Activated CD4-positive, alpha-beta T cell treated with anti-CD3 and anti-CD28 coated beads, Interleukin-10, Interleukin-2, amounts not matched to agents 100 ng/mL and 50 ng/mL, durations not matched to agents 16 hours and 8 hours (primary cell): ENCODE results near the gene ASIC5.
A peak's percentile ranks its signal among the peaks of the same experiment; 100 is the strongest.
"Not testable (repeated sequence)": the region's sequence is repeated elsewhere in the genome, so short reads cannot be mapped to it uniquely, and the experiment has no call there.

ENCODE experiments used
- DNase-seq: peaks from one replicate; pipeline ENCODE4 v3.0.0-alpha.2; 2020

Gene ASIC5

GRCh38 chr4:155799116-155799793 lies 66.8 kb downstream of the ASIC5 start:
- no peak for DNase-seq

DNA sequence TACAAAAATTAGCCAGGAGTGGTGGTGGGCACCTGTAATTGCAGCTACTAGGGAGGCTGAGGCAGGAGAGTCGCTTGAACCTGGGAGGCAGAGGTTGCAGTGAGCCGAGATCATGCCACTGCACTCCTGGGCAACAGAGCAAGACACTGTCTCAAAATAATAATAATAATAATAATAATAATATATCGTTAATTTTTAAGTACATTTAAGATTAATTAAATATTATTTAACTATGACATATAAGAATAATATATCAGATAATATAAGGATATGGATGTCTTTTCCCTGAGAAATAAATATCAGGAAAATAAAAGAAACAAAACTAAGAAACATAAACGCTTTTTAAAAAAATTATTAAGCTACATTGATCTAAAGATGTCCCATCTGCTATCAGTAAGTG lies 68.5 kb downstream of the ASIC5 start:
- DNase-seq = not testable (repeated sequence)

- DNase-seq = peak; percentile 1
Measured at GRCh38 chr4:155795991-155796390, 70.1 kb downstream of the ASIC5 start.

DNA sequence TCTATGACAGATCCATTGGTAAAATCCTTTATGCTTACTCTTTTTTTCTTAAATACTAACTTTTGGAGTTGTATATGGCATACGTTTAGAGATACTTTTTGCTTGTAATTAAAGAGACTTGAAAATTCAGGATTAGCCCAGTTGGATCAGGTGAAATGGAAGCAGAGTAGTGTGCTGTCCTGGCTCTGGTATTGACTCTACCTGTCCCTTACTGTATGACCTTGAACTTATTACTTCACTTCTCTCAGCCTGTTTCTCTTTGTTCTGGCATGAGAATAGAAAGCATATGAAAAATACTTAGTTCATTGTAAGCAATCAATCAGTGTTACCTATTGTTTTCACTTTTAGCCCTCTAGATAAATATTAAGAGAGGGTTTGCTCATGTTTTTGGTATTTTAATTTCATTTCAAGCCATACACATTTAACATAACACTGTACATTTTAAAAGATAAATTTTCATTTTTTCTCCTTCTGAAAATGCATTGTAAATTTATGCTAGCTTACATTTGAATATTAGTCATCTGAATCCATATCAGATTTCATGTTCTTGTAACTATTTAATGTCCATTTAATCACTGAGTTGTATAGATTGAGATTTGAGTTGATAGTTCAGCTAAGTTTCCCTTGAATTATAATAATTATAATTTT lies 71.4 kb downstream of the ASIC5 start:
- no peak for DNase-seq

GRCh38 chr4:155789982-155790381 lies 76.1 kb downstream of the ASIC5 start:
- DNase-seq = no peak

- no peak for DNase-seq
Measured at GRCh38 chr4:155789391-155789790, 76.7 kb downstream of the ASIC5 start.

DNA sequence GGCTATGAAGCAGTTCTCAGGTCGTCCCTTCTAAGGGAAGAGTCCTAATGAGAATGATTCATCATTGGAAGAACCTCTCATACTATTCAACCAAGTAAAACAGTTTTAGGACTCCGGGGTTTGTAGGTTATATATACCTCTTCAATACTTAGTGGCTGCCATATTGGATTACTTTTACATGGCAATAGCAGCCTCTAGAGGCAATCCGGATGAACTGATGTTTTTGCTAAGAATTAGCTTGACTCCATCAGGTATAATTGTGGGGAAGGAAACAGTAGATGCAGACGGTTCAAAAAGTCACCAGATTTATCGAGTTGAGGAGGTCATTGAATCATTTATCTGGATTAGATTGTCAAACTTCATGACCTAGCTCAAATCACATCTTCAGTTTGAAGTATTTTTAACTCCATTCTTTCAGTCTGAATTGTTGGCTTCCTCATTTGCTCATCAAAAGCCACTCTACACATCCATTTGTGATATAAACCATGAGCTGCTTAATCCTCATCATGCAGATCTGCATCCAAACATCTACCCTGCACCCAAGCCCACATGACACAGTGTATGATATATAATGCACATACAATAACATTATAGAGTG lies 78.9 kb downstream of the ASIC5 start:
- peak; percentile 53 for DNase-seq

DNA sequence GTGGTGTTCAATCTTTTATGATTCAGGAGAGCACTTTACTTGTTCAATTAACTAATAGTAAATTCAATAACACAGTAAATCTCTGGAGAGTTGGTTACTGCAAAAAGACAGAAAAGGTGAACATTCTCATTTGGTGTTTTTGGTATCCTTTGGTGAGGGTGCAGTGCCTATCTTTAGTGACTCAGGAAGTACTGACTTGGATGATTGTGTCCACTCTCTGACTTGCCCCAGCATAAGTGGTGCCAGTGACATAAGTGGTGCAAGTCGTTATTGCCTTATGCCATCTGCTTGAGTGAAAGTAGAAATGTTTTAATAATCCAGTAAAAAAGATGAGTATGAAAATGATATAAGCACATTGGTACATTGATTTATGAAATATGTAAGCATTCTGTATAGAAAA lies 80.2 kb downstream of the ASIC5 start:
- DNase-seq = no peak

DNA sequence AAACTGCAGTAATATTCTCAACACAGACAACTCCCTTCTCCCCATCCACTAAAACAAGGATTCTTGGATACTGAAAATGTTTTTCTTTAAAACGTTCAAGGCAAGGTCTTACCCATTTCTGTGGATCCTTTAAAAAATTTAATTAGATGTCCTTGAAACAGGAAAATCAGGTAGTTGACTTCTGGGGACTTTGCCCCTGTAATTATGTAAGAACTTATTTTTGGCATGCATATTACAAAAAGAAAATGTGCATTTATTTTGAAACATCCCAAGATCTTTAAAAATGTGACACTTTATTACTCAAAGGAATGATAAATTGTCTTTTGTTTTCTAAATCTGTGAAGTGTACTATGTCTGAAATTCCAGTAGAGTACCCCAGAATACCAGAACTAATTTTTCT lies 81.4 kb downstream of the ASIC5 start:
- DNase-seq = no peak

GRCh38 chr4:155781249-155781831 lies 84.7 kb downstream of the ASIC5 start:
- DNase-seq = no peak

DNA sequence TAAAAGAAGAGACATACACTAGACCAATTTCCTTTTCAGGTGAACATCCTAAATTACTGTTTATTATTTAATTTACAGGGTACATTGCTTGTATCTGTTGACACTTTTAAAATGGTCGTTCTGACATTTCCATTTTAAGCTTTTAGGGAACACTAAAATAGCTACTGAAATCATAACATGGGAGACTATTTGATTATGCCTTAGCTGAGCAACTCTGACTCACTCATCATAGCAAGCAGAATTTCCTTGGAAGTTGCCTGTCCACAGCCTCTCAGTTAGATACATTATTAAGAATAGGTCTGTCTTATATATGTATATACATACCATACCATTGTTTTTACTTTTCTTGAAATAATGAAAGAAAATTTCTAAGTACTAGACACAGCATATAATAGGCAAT lies 85.3 kb downstream of the ASIC5 start:
- DNase-seq = no peak
